HG03565 (cell line): ENCODE measurements around the gene CGNL1.

Source experiments
- ATAC-seq: cut with Tn5 transposase; IDR thresholded peaks from one replicate; pipeline ENCODE4 v1.9.1; 2021; ENCODE audit warnings: mild to moderate bottlenecking, moderate library complexity; ENCODE audit not compliant: unreplicated experiment

CGNL1 gene

GRCh38 chr15:57375827-57376695 lies at the start of gene CGNL1:
TSS of gene CGNL1 (plus strand) at chr15:57376505. CDS start at chr15:57438000, 61,495 bp downstream.
- ATAC-seq: no peak

GRCh38 chr15:57327985-57328471 lies 48.3 kb upstream of the CGNL1 start:
- ATAC-seq: no peak

- ATAC-seq: no peak
These were observed 47.8 kb upstream of the CGNL1 start for GRCh38 chr15:57328479-57328878.

GRCh38 chr15:57328897-57329296 lies 47.4 kb upstream of the CGNL1 start:
- no peak for ATAC-seq

- no peak for ATAC-seq
These were observed 46.5 kb upstream of the CGNL1 start for GRCh38 chr15:57329582-57330367.

- ATAC-seq: no peak
These were observed 45.5 kb upstream of the CGNL1 start for GRCh38 chr15:57330619-57331340.

- no peak for ATAC-seq
These were observed 44.0 kb upstream of the CGNL1 start for GRCh38 chr15:57332326-57332725.

- no peak for ATAC-seq
These were observed 42.8 kb upstream of the CGNL1 start for GRCh38 chr15:57333487-57333886.

- ATAC-seq: no peak
These were observed 42.0 kb upstream of the CGNL1 start for GRCh38 chr15:57334257-57334656.

- ATAC-seq: no peak
These were observed 41.0 kb upstream of the CGNL1 start for GRCh38 chr15:57335293-57335715.

GRCh38 chr15:57335719-57336118 lies 40.6 kb upstream of the CGNL1 start:
- no peak for ATAC-seq

- no peak for ATAC-seq
These were observed 38.4 kb upstream of the CGNL1 start for GRCh38 chr15:57337868-57338411.

GRCh38 chr15:57339321-57339720 lies 37.0 kb upstream of the CGNL1 start:
- no peak for ATAC-seq

- ATAC-seq: no peak
These were observed 35.5 kb upstream of the CGNL1 start for GRCh38 chr15:57340682-57341259.

- ATAC-seq: no peak
These were observed 33.3 kb upstream of the CGNL1 start for GRCh38 chr15:57343048-57343447.

GRCh38 chr15:57343498-57343897 lies 32.8 kb upstream of the CGNL1 start:
- no peak for ATAC-seq

- no peak for ATAC-seq
These were observed 32.0 kb upstream of the CGNL1 start for GRCh38 chr15:57344282-57344681.

- ATAC-seq: no peak
These were observed 30.7 kb upstream of the CGNL1 start for GRCh38 chr15:57345584-57345983.

GRCh38 chr15:57348081-57348480 lies 28.2 kb upstream of the CGNL1 start:
- no peak for ATAC-seq

- ATAC-seq: no peak
These were observed 23.6 kb upstream of the CGNL1 start for GRCh38 chr15:57352535-57353316.
